HG02623 (cell line): ENCODE measurements around the gene MMP26.
"Not testable (repeated sequence)": the region's sequence is repeated elsewhere in the genome, so short reads cannot be mapped to it uniquely, and the experiment has no call there.

Experiments
- ATAC-seq: cut with Tn5 transposase; IDR thresholded peaks from one replicate; pipeline ENCODE4 v1.9.1; 2021; ENCODE audit warnings: moderate library complexity; ENCODE audit not compliant: unreplicated experiment

The MMP26 gene

DNA sequence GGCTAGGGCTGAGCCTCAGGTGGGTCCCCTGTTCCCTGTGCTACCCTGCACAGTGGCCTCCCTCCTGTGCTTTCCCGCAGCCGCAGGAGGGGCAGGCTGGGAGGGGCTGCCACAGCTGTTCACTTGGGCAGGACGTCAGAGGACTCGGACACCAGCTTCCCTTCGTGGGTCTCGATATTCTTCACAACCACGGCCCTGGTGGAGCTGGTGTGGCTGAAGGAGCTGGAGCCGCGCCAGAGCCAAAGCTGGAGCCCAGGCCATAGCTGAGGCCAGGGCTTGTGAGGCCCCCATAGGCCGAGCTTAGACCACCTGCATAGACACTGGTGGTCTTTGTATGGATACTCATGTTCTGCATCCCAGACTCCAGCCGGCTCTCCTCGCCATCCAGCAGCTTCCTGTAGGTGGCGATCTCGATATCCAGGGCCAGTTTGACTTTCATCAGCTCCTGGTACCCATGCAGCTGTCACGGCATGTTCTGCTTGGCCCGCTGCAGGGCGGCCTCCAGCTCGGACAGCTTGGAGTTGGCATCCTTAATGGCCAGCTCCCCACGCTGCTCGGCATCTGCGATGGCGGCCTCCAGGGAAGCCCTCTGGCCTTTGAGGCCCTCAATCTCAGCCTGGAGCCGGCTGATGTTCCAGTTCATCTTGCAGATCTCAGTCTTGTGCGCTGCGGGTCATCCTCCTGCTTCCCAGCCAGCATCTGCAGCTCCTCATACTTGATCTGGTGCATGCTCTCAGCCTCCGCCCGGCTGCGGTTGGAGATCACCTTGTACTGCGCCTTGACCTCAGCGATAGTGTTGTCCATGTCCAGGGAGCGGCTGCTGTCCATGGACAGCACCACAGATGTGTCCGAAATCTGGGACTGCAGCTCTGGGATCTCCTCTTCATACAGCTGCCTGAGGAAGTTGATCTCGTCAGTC lies 18.3 kb downstream of the MMP26 start:
- ATAC-seq, result not testable (repeated sequence)

DNA sequence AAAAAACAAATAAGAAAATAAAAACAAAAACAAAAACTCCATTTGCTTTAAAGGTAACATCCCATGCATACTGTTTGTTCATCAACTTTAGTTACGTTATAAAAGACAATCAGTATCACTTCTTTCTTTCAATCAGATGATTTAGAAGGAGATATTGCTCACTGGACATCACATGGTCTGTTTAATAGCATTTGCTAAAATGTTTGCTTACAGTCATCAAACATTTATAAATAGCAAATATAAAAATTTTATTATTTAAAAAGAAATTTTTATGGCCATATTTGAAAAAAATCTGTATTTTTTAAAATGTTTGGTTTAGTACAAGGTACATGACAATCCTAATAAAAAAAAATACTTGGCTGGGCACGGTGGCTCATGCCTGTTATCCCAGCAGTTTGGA lies 22.6 kb downstream of the MMP26 start:
- ATAC-seq, result no peak

DNA sequence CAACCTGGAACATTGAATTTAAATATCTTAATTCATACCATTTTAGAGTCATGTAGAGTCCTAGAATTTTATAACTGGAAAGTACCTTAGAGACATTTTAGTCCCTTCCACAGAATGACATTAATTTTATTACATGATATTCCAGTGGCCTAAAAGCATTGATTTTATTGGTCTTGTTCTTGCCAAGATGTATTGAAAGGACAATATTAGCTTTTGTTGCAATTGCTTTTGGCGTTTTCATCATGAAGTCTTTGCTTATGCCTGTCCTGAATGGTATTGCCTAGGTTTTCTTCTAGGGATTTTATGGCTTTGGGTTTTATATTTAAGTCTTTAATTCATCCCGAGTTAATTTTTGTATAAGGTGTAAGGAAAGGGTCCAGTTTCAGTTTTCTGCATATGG lies 36.2 kb downstream of the MMP26 start:
- no peak for ATAC-seq

DNA sequence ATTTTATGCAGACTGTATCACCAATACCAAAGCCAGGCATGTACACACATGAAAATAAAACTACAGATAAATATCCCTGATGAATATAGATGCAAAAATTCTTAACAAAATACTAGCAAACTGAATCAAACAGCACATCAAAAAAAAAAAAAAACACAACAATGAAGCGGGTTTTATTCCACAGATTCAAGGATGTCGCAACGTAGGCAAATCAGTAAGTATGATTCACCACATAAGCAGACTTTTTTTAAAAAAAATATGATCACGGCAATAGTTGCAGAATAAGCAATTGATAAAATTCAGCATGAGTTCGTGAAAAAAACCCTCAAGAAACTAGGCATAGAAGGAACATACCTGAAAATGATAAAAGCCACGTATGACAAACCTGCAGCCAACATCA lies 43.9 kb downstream of the MMP26 start:
- no peak for ATAC-seq

DNA sequence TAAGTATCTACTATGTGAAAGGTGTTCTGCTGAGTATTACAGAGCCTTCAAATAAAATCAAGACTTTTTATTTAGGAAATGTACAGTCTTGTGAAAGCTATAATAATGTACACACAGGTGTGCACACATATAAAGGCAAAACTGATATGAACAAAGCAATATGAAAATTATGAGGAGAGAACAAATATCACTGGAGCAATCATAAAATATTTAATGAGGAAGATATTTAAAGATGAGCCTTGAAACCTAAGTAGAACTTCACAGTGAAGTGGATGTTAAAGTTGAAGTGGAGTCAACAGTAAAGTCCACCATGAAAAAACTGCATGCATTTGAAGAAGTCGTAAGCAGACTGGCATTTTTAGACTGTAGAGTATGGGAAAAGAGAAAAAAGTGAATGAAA lies 46.6 kb downstream of the MMP26 start:
- ATAC-seq, result no peak
